ENCODE data around the gene CPE. TPM values are rescaled to one million over a fixed set of nuclear protein-coding genes. Genes with fewer than 3 reads are reported as not detected.

Gene CPE
- total RNA-seq = 100 to 1,000 TPM; 717 to 885 TPM

DNA sequence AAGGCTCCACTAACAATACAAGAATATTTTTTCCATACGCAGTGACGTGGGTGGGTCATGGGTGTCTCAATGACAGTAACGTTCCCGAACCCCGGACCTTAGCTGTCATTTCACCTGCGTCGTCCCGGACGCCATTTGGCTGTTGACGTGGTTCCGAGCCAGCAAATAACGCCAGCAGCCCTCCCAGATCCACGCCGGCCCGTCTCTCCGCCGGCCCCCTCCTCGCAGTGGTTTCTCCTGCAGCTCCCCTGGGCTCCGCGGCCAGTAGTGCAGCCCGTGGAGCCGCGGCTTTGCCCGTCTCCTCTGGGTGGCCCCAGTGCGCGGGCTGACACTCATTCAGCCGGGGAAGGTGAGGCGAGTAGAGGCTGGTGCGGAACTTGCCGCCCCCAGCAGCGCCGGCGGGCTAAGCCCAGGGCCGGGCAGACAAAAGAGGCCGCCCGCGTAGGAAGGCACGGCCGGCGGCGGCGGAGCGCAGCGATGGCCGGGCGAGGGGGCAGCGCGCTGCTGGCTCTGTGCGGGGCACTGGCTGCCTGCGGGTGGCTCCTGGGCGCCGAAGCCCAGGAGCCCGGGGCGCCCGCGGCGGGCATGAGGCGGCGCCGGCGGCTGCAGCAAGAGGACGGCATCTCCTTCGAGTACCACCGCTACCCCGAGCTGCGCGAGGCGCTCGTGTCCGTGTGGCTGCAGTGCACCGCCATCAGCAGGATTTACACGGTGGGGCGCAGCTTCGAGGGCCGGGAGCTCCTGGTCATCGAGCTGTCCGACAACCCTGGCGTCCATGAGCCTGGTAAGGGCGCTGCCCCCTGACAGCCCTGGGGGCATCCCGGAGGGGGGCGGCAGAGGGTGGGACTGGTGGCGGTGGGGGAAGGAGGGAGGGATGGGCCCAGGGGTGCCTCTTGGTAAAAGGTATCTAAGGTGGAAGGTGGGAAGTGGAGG, at the start of gene CPE:
CPE (plus strand) TSS at position 264 of the 933 bp plus-strand sequence; CDS start at position 478, 214 bp downstream.
- peak within 1 kb of the TSS; percentile 52 to 58 for H3K4me3 ChIP-seq
- WGBS = under 1% methylated on average over 73 of the region's 82 CpGs
- peak within 1 kb of the TSS; percentile 79 to 93 for H3K27ac ChIP-seq
- intact Hi-C loops (cut with DNase I) = loop anchor here (10.0 kb wide), 1 partner anchor 86 kb away; no protein-coding TSS in a partner anchor
- DNase-seq (ENCODE audit: low spot score) = peak; percentile 80
- no peaks in the 10 kb centered on the region for H3K27me3 ChIP-seq (replicated peaks; ENCODE audit: insufficient read depth)
- H3K4me1 ChIP-seq (replicated peaks) = no peaks in the 10 kb centered on the region
- TF ChIP-seq POLR2AphosphoS5 (IDR thresholded peaks at IDR 0.05) (peak; percentile 70), POLR2A (IDR thresholded peaks at IDR 0.05) (peak; percentile 61)
- TF ChIP-seq, protein P1, sequence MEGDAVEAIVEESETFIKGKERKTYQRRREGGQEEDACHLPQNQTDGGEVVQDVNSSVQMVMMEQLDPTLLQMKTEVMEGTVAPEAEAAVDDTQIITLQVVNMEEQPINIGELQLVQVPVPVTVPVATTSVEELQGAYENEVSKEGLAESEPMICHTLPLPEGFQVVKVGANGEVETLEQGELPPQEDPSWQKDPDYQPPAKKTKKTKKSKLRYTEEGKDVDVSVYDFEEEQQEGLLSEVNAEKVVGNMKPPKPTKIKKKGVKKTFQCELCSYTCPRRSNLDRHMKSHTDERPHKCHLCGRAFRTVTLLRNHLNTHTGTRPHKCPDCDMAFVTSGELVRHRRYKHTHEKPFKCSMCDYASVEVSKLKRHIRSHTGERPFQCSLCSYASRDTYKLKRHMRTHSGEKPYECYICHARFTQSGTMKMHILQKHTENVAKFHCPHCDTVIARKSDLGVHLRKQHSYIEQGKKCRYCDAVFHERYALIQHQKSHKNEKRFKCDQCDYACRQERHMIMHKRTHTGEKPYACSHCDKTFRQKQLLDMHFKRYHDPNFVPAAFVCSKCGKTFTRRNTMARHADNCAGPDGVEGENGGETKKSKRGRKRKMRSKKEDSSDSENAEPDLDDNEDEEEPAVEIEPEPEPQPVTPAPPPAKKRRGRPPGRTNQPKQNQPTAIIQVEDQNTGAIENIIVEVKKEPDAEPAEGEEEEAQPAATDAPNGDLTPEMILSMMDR (IDR thresholded peaks at IDR 0.05) = peak in 3 of 4 experiments; percentile 21 to 81 (median 72)
- no peaks in the 10 kb centered on the region for H3K36me3 ChIP-seq
- H3K9me3 ChIP-seq = no peaks in the 10 kb centered on the region

DNA sequence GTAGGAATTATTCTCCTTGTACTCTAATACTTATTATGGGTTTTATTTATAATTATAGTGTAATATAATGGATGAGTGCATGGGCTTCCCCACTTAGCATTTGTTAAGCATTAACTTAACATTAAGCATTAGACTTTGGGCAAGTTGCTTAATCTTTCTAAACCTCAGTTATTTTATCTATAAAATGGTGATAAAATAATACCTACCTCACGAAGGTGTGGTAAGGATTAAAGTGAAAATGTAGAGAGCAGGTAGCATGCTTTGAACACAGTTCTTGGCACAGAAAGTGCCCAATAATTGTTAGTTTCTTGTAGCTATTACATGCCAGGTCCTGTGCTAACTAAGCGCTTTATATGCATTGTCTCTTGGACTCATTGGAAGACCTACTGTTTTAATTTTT, 48.7 kb upstream of the CPE start:
- Histone ChIP-seq H3K27ac (no peak overlapping the region), H3K9me3 (no peaks in the 10 kb centered on the region), H3K27me3 (replicated peaks; ENCODE audit: insufficient read depth) (no peaks in the 10 kb centered on the region), H3K4me3 (no peak overlapping the region), H3K36me3 (no peaks in the 10 kb centered on the region), H3K4me1 (replicated peaks) (no peaks in the 10 kb centered on the region)
- 83% methylated on average over 2 of the region's 2 CpGs for WGBS
- TF ChIP-seq POLR2A (IDR thresholded peaks at IDR 0.05) = no peak
- TF ChIP-seq, protein P1 (IDR thresholded peaks at IDR 0.05) = no peak
- no peak for TF ChIP-seq POLR2AphosphoS5 (IDR thresholded peaks at IDR 0.05)
- DNase-seq (ENCODE audit: low spot score) = no peak
- intact Hi-C loops (cut with DNase I) = no loop called here

DNA sequence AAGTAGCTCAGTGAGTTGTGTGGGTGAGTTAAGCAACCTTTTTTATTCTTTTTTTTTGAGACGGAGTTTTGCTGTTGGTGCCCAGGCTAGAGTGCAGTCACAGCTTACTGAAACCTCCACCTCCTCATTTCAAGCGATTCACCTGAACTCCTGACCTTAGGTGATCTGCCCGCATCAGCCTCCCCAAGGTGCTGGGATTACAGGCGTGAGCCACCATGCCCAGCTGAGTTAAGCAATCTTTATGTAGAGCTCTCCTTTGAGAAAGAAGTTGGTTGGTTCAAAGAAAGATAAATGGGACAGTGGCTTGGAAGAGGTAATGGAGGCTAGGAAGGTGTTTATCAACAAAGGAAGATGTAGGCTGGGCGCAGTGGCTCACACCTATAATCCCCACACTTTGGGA, 48.1 kb upstream of the CPE start:
- Histone ChIP-seq H3K4me3 (no peak overlapping the region), H3K9me3 (no peaks in the 10 kb centered on the region), H3K36me3 (no peaks in the 10 kb centered on the region), H3K27ac (no peak overlapping the region), H3K4me1 (replicated peaks) (no peaks in the 10 kb centered on the region), H3K27me3 (replicated peaks; ENCODE audit: insufficient read depth) (no peaks in the 10 kb centered on the region)
- TF ChIP-seq POLR2A (IDR thresholded peaks at IDR 0.05) = no peak
- TF ChIP-seq, protein P1 (IDR thresholded peaks at IDR 0.05) = no peak
- TF ChIP-seq POLR2AphosphoS5 (IDR thresholded peaks at IDR 0.05) = no peak
- DNase-seq (ENCODE audit: low spot score) = no peak
- intact Hi-C loops (cut with DNase I) = no loop called here
- WGBS = 90% methylated on average over 5 of the region's 5 CpGs

DNA sequence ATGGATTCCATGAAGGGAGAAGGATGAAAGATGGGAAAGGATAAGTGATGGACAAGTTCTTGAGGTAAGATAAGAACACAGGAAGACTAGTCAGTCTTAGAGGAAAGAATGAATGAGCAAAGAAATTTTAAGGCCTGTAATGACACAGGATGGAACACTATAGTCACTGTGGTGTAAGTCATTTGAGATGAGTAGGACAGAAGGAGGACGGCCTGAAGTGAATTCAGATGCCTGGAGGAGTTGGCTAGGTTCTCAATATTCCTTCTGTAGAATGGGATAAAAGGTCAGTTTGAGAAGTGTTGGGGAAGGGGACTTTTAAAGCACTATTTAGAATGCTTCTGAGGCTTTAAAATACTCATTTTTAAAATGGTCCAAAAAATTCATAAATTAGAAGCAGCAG, 47.4 kb upstream of the CPE start:
- no peak overlapping the region for H3K4me3 ChIP-seq
- no peaks in the 10 kb centered on the region for H3K27me3 ChIP-seq (replicated peaks; ENCODE audit: insufficient read depth)
- no peak overlapping the region for H3K27ac ChIP-seq
- intact Hi-C loops (cut with DNase I) = no loop called here
- no peak for DNase-seq (ENCODE audit: low spot score)
- no peaks in the 10 kb centered on the region for H3K4me1 ChIP-seq (replicated peaks)
- TF ChIP-seq POLR2A (IDR thresholded peaks at IDR 0.05) (no peak), POLR2AphosphoS5 (IDR thresholded peaks at IDR 0.05) (no peak)
- TF ChIP-seq, protein P1 (IDR thresholded peaks at IDR 0.05) = no peak
- WGBS = 81% methylated on average over 1 of the region's 1 CpG
- H3K36me3 ChIP-seq = no peaks in the 10 kb centered on the region
- H3K9me3 ChIP-seq = no peaks in the 10 kb centered on the region

All from prostate gland (tissue), 2 donors.